ENCODE results near the gene CNIH2. TPM values are rescaled to one million over a fixed set of nuclear protein-coding genes. Genes with fewer than 3 reads are reported as not detected.

CNIH2 gene
- total RNA-seq, 4 donors from 2014 or later = 0.41 TPM; not detected in 3

- no peaks in the 10 kb centered on the region for H3K36me3 ChIP-seq
- in situ Hi-C loops (cut with MboI; ENCODE audit: low pct_ligation_motif_present in 1 of 4, low pct_unique_long_range_greater_than_20kb in 1 of 4, low sequenced_read_pairs in 3 of 4) = loop anchor here in 1 of 4 donors (10.0 kb wide), 1 partner anchor 63 kb away; no protein-coding TSS in a partner anchor
- H3K27ac ChIP-seq = peak overlapping the region; percentile 92 to 97 (median 93)
- TF ChIP-seq, protein P1, sequence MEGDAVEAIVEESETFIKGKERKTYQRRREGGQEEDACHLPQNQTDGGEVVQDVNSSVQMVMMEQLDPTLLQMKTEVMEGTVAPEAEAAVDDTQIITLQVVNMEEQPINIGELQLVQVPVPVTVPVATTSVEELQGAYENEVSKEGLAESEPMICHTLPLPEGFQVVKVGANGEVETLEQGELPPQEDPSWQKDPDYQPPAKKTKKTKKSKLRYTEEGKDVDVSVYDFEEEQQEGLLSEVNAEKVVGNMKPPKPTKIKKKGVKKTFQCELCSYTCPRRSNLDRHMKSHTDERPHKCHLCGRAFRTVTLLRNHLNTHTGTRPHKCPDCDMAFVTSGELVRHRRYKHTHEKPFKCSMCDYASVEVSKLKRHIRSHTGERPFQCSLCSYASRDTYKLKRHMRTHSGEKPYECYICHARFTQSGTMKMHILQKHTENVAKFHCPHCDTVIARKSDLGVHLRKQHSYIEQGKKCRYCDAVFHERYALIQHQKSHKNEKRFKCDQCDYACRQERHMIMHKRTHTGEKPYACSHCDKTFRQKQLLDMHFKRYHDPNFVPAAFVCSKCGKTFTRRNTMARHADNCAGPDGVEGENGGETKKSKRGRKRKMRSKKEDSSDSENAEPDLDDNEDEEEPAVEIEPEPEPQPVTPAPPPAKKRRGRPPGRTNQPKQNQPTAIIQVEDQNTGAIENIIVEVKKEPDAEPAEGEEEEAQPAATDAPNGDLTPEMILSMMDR (IDR thresholded peaks at IDR 0.05) = no peak
- TF ChIP-seq EP300 (IDR thresholded peaks at IDR 0.05; ENCODE audit: low read depth) (no peak), POLR2A (IDR thresholded peaks at IDR 0.05) (no peak), POLR2AphosphoS5 (IDR thresholded peaks at IDR 0.05) (no peak)
- peak overlapping the region; percentile 72 to 98 (median 78) for H3K4me3 ChIP-seq
- peaks cover 24% of the 10 kb centered on the region for H3K27me3 ChIP-seq
- no peak for DNase-seq
- no peaks in the 10 kb centered on the region for H3K9me3 ChIP-seq
- peaks cover 19 to 38% (median 29%) of the 10 kb centered on the region in 4 donors for H3K4me1 ChIP-seq
- 45% methylated on average over 18 of the region's 20 CpGs; no CpG with 5 or more reads in 1 of the 2 donors for WGBS, 2 donors (ENCODE audit: low coverage in 1 of 2)
- intact Hi-C loops (cut with DNase I; ENCODE audit: low total_unique reads) = loop anchor here (10.0 kb wide), 1 partner anchor 63 kb away; no protein-coding TSS in a partner anchor
Measured at GRCh38 chr11:66287889-66288670, 10.1 kb downstream of the CNIH2 start.

DNA sequence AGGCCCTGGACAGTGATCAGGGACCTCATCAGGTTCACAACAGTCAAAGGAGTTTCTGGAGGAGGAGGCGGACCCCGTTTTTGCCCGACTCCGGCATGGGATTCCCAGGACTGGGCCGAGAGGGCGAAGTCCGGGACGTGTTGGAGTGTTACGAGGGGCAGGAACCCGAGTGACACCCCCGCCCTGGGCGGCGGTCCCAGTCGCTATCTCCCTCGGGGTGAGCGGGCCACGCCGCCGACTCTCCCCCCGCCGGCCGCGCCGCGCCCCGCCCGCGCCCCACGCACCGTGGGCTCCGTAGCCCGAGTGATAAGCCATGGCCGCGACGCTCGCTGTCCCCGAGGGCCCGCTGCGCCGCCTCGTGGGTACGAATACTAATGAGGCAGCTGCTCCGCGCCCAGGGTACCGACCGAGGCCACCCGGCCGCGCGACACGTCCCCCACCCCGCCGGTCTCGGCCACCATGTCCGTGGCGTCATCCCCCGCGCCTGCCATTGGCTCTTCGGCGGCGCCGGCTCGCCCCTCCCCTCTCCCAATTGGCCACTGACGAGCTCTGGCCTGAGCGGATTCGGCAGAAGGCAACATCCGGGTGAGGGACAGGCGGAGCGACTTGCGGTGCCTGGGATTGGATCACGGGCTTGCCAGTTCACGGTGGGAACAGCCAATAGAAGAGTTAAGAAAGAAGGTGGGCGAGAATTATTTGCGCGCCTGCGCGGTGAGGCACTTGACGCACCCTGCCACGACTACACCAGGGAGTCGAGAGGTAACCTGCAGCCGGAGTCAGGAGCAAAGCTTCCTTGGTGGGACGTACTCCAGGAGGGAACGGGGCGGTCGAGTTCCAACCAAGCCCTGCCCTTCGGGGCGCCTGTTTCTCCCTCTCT lies 10.9 kb downstream of the CNIH2 start, which contains the start of gene YIF1A:
Gene YIF1A (minus strand): TSS at position 473 of the 877 bp plus-strand sequence. CDS start 158 bp downstream, at position 315.
- 1% methylated on average over 58 of the region's 87 CpGs; no CpG with 5 or more reads in 1 of the 2 donors for WGBS, 2 donors (ENCODE audit: low coverage in 1 of 2)
- peak; percentile 92 to 98 (median 96) for TF ChIP-seq POLR2AphosphoS5 (IDR thresholded peaks at IDR 0.05)
- TF ChIP-seq, protein P1 (IDR thresholded peaks at IDR 0.05) = peak in 1 of 5 experiments; percentile 8
- no peak for TF ChIP-seq EP300 (IDR thresholded peaks at IDR 0.05; ENCODE audit: low read depth)
- peak; percentile 95 for TF ChIP-seq POLR2A (IDR thresholded peaks at IDR 0.05)
- H3K36me3 ChIP-seq = no peaks in the 10 kb centered on the region
- DNase-seq = peak; percentile 99
- H3K9me3 ChIP-seq = no peaks in the 10 kb centered on the region
- H3K4me3 ChIP-seq = peak within 1 kb of the TSS; percentile 72 to 98 (median 78)
- intact Hi-C loops (cut with DNase I; ENCODE audit: low total_unique reads) (loop anchor here (10.0 kb wide), 1 partner anchor 64 kb away; no protein-coding TSS in a partner anchor), in situ Hi-C loops (cut with MboI; ENCODE audit: low pct_ligation_motif_present in 1 of 4, low pct_unique_long_range_greater_than_20kb in 1 of 4, low sequenced_read_pairs in 3 of 4) (loop anchor here in 1 of 4 donors (10.0 kb wide), 1 partner anchor 64 kb away; no protein-coding TSS in a partner anchor)
- peaks cover 19 to 38% (median 29%) of the 10 kb centered on the region in 4 donors for H3K4me1 ChIP-seq
- peaks cover 32% of the 10 kb centered on the region for H3K27me3 ChIP-seq
- H3K27ac ChIP-seq = peak within 1 kb of the TSS; percentile 92 to 97 (median 93)

- intact Hi-C loops (cut with DNase I; ENCODE audit: low total_unique reads) = loop anchor here (10.0 kb wide), 1 partner anchor 65 kb away; no protein-coding TSS in a partner anchor
- TF ChIP-seq EP300 (IDR thresholded peaks at IDR 0.05; ENCODE audit: low read depth) (no peak), POLR2A (IDR thresholded peaks at IDR 0.05) (no peak), POLR2AphosphoS5 (IDR thresholded peaks at IDR 0.05) (no peak)
- TF ChIP-seq, protein P1 (IDR thresholded peaks at IDR 0.05) = no peak
Measured at GRCh38 chr11:66289548-66290329, 11.8 kb downstream of the CNIH2 start.

More at GRCh38 chr11:66289548-66290329, 11.8 kb downstream of the CNIH2 start:
- no peaks in the 10 kb centered on the region for H3K36me3 ChIP-seq
- H3K4me3 ChIP-seq = peak overlapping the region; percentile 52 to 98 (median 77)
- H3K27ac ChIP-seq = peak overlapping the region; percentile 92 to 97 (median 93)
- 0 to 11% methylated on average over 1 to 34 of the region's 36 CpGs for WGBS, 2 donors (ENCODE audit: low coverage in 1 of 2)
- H3K4me1 ChIP-seq = peaks cover 19 to 38% (median 29%) of the 10 kb centered on the region in 4 donors
- in situ Hi-C loops (cut with MboI; ENCODE audit: low pct_ligation_motif_present in 1 of 4, low pct_unique_long_range_greater_than_20kb in 1 of 4, low sequenced_read_pairs in 3 of 4) = loop anchor here in 1 of 4 donors (10.0 kb wide), 1 partner anchor 65 kb away; no protein-coding TSS in a partner anchor
- peak; percentile 78 for DNase-seq
- H3K9me3 ChIP-seq = no peaks in the 10 kb centered on the region
- peaks cover 40% of the 10 kb centered on the region for H3K27me3 ChIP-seq
